Epithelial cell of prostate (primary cell): Measurements from ENCODE around the gene NEXN.
A peak's percentile ranks its signal among the peaks of the same experiment; 100 is the strongest.

Experiments
- DNase-seq: peaks from one replicate; pipeline ENCODE4 v3.0.0-alpha.2; 2011; ENCODE audit warnings: low read depth, low spot score
- H3K27ac ChIP-seq: fragments of 450-650 bp; 2 replicates; pipeline ENCODE4 v1.5.1; 2017; ENCODE audit warnings: mild to moderate bottlenecking

Gene NEXN

GRCh38 chr1:77888081-77888780, at the start of gene NEXN:
NEXN (plus strand) TSS chr1:77888624; CDS start chr1:77916107, 27,483 bp downstream.
- no peak for DNase-seq
- peak within 1 kb of the TSS; percentile 81 for H3K27ac ChIP-seq

GRCh38 chr1:77841574-77841973, 46.9 kb upstream of the NEXN start:
- DNase-seq: no peak

GRCh38 chr1:77845951-77846350, 42.5 kb upstream of the NEXN start:
- no peak for DNase-seq
- H3K27ac ChIP-seq: no peak overlapping the region

More at GRCh38 chr1:77841574-77841973, 46.9 kb upstream of the NEXN start:
- no peak overlapping the region for H3K27ac ChIP-seq

GRCh38 chr1:77846966-77847365, 41.5 kb upstream of the NEXN start:
- no peak for DNase-seq
- no peak overlapping the region for H3K27ac ChIP-seq

GRCh38 chr1:77847621-77848080, 40.8 kb upstream of the NEXN start:
- no peak overlapping the region for H3K27ac ChIP-seq
- DNase-seq: no peak

GRCh38 chr1:77850082-77850481, 38.3 kb upstream of the NEXN start:
- no peak for DNase-seq
- H3K27ac ChIP-seq: no peak overlapping the region

- H3K27ac ChIP-seq: no peak overlapping the region
- no peak for DNase-seq
Observed at GRCh38 chr1:77857552-77857951, 30.9 kb upstream of the NEXN start.

GRCh38 chr1:77858725-77859124, 29.7 kb upstream of the NEXN start:
- H3K27ac ChIP-seq: no peak overlapping the region
- no peak for DNase-seq

GRCh38 chr1:77859248-77859647, 29.2 kb upstream of the NEXN start:
- no peak for DNase-seq

GRCh38 chr1:77866296-77866695, 22.1 kb upstream of the NEXN start:
- H3K27ac ChIP-seq: no peak overlapping the region
- DNase-seq: no peak

More at GRCh38 chr1:77859248-77859647, 29.2 kb upstream of the NEXN start:
- H3K27ac ChIP-seq: no peak overlapping the region

- H3K27ac ChIP-seq: no peak overlapping the region
- DNase-seq: no peak
Observed at GRCh38 chr1:77872645-77873044, 15.8 kb upstream of the NEXN start.

GRCh38 chr1:77873461-77873860, 15.0 kb upstream of the NEXN start:
- no peak for DNase-seq
- no peak overlapping the region for H3K27ac ChIP-seq

GRCh38 chr1:77874804-77875445, 13.5 kb upstream of the NEXN start:
- peak; percentile 51 for DNase-seq
- peak overlapping the region; percentile 1 for H3K27ac ChIP-seq

- DNase-seq: no peak
- H3K27ac ChIP-seq: no peak overlapping the region
Observed at GRCh38 chr1:77876884-77877283, 11.5 kb upstream of the NEXN start.

GRCh38 chr1:77881061-77881460, 7.4 kb upstream of the NEXN start:
- H3K27ac ChIP-seq: no peak overlapping the region
- DNase-seq: no peak

GRCh38 chr1:77882411-77882810, 6.0 kb upstream of the NEXN start:
- H3K27ac ChIP-seq: no peak overlapping the region
- no peak for DNase-seq

- peak overlapping the region; percentile 81 for H3K27ac ChIP-seq
- DNase-seq: no peak
Observed at GRCh38 chr1:77888781-77889642, 588 bp downstream of the NEXN start.

- peak overlapping the region; percentile 81 for H3K27ac ChIP-seq
- peak; percentile 12 for DNase-seq
Observed at GRCh38 chr1:77889671-77890070, 1.2 kb downstream of the NEXN start.

GRCh38 chr1:77891200-77891599, 2.8 kb downstream of the NEXN start:
- DNase-seq: no peak
- no peak overlapping the region for H3K27ac ChIP-seq

GRCh38 chr1:77899647-77900320, 11.4 kb downstream of the NEXN start:
- no peak overlapping the region for H3K27ac ChIP-seq
- DNase-seq: no peak
